Measurements from ENCODE around the gene SPATA18. TPM values are rescaled to one million over a fixed set of nuclear protein-coding genes. Genes with fewer than 3 reads are reported as not detected.
"Not testable (repeated sequence)": the region's sequence is repeated elsewhere in the genome, so short reads cannot be mapped to it uniquely, and the experiment has no call there.

Gene SPATA18
- total and polyA plus RNA-seq, 4 donors: 0.03 to 1.1 (median 0.40) TPM

DNA sequence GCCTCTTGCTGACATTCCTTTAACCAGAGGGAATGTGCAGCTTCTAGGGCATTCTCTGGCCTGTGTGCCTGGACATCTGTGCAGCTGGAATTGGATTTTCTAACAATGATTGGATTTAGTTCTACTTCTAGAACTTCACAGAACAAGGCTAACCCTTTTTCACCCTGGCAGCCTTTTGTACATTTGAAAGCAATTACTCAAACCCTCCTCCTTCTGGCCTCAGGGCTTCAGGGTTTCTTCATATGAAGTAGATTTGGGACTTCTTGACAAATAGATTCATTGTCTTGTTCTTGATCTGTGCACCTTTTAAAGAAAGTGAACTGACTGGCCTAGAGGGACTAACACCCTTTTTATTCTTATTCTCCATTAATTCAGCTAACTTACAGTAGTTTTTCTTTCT, 30.1 kb downstream of the SPATA18 start:
- Histone ChIP-seq H3K4me3 (ENCODE audit: low read depth in 1 of 3, low read length in 3 of 3) (no peak overlapping the region), H3K4me1 (ENCODE audit: control insufficient read depth in 4 of 4, insufficient read depth in 4 of 4, low read length in 3 of 4) (no peaks in the 10 kb centered on the region), H3K27me3 (ENCODE audit: control insufficient read depth in 4 of 4, insufficient read depth in 4 of 4, low read length in 3 of 4) (no peaks in the 10 kb centered on the region), H3K9me3 (ENCODE audit: control insufficient read depth in 4 of 4, low read length in 3 of 4) (no peaks in the 10 kb centered on the region), H3K9ac (ENCODE audit: low read depth in 1 of 2, low read length in 2 of 2) (no peak overlapping the region), H3K36me3 (ENCODE audit: control insufficient read depth in 4 of 4, insufficient read depth in 3 of 4, low read depth in 1 of 4, low read length in 3 of 4) (no peaks in the 10 kb centered on the region), H3K27ac (ENCODE audit: low read depth in 1 of 2, low read length in 2 of 2) (no peak overlapping the region)
- TF ChIP-seq, protein P1, sequence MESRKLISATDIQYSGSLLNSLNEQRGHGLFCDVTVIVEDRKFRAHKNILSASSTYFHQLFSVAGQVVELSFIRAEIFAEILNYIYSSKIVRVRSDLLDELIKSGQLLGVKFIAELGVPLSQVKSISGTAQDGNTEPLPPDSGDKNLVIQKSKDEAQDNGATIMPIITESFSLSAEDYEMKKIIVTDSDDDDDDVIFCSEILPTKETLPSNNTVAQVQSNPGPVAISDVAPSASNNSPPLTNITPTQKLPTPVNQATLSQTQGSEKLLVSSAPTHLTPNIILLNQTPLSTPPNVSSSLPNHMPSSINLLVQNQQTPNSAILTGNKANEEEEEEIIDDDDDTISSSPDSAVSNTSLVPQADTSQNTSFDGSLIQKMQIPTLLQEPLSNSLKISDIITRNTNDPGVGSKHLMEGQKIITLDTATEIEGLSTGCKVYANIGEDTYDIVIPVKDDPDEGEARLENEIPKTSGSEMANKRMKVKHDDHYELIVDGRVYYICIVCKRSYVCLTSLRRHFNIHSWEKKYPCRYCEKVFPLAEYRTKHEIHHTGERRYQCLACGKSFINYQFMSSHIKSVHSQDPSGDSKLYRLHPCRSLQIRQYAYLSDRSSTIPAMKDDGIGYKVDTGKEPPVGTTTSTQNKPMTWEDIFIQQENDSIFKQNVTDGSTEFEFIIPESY (IDR thresholded peaks at IDR 0.05): no peak
- DNase-seq (ENCODE audit: low spot score): no peak

DNA sequence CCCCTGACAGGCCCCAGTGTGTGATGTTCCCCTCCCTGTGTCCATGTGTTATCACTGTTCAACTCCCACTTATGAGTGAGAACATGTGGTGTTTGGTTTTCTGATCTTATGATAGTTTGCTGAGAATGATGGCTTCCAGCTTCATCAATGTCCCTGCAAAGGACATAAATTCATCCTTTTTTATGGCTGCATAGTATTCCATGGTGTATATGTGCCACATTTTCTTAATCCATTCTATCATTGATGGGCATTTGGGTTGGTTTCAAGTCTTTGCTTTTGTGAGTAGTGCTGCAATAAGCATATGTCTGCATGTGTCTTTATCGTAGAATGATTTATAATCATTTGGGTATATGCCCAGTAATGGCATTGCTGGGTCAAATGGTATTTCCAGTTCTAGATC, 35.3 kb downstream of the SPATA18 start:
- not testable (repeated sequence) for H3K9me3 ChIP-seq (ENCODE audit: control insufficient read depth in 4 of 4, low read length in 3 of 4); H3K4me3 ChIP-seq (ENCODE audit: low read depth in 1 of 3, low read length in 3 of 3); H3K27me3 ChIP-seq (ENCODE audit: control insufficient read depth in 4 of 4, insufficient read depth in 4 of 4, low read length in 3 of 4); DNase-seq (ENCODE audit: low spot score); H3K9ac ChIP-seq (ENCODE audit: low read depth in 1 of 2, low read length in 2 of 2); H3K4me1 ChIP-seq (ENCODE audit: control insufficient read depth in 4 of 4, insufficient read depth in 4 of 4, low read length in 3 of 4); H3K27ac ChIP-seq (ENCODE audit: low read depth in 1 of 2, low read length in 2 of 2); H3K36me3 ChIP-seq (ENCODE audit: control insufficient read depth in 4 of 4, insufficient read depth in 3 of 4, low read depth in 1 of 4, low read length in 3 of 4)
- WGBS: 96% methylated on average over 1 of the region's 1 CpG

DNA sequence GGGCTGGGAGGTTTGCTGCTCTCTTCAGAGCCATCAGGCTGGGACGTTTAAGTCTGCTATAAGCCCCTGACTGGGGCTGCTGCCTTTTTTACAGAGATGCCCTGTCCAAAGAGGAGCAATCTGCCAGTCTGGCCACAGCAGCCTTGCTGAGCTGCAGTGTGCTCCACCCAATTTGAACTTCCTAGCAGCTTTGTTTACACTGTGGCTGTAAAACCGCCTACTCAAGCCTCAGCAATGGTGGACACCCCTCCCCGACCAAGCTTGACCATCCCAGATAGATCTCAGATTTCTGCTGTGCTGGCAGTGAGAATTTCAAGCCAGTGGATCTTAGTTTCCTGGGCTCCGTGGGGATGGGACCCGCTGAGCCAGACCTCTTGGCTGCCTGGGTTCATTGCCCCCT, 40.7 kb downstream of the SPATA18 start:
- 61% methylated on average over 5 of the region's 5 CpGs for WGBS
- TF ChIP-seq NR2F2 (IDR thresholded peaks at IDR 0.05) (no peak), RAD21 (IDR thresholded peaks at IDR 0.05) (no peak), YY1 (IDR thresholded peaks at IDR 0.05) (no peak), HNF4G (IDR thresholded peaks at IDR 0.05) (no peak), FOXA1 (IDR thresholded peaks at IDR 0.05) (no peak)
- TF ChIP-seq, protein P2, sequence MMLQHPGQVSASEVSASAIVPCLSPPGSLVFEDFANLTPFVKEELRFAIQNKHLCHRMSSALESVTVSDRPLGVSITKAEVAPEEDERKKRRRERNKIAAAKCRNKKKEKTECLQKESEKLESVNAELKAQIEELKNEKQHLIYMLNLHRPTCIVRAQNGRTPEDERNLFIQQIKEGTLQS (IDR thresholded peaks at IDR 0.05): no peak
- no peaks in the 10 kb centered on the region for H3K4me1 ChIP-seq (ENCODE audit: control insufficient read depth in 4 of 4, insufficient read depth in 4 of 4, low read length in 3 of 4)
- H3K36me3 ChIP-seq (ENCODE audit: control insufficient read depth in 4 of 4, insufficient read depth in 3 of 4, low read depth in 1 of 4, low read length in 3 of 4): no peaks in the 10 kb centered on the region
- DNase-seq (ENCODE audit: low spot score): no peak
- H3K27ac ChIP-seq (ENCODE audit: low read depth in 1 of 2, low read length in 2 of 2): no peak overlapping the region
- no peak overlapping the region for H3K4me3 ChIP-seq (ENCODE audit: low read depth in 1 of 3, low read length in 3 of 3)
- H3K9ac ChIP-seq (ENCODE audit: low read depth in 1 of 2, low read length in 2 of 2): no peak overlapping the region
- H3K27me3 ChIP-seq (ENCODE audit: control insufficient read depth in 4 of 4, insufficient read depth in 4 of 4, low read length in 3 of 4): no peaks in the 10 kb centered on the region
- no peaks in the 10 kb centered on the region for H3K9me3 ChIP-seq (ENCODE audit: control insufficient read depth in 4 of 4, low read length in 3 of 4)

DNA sequence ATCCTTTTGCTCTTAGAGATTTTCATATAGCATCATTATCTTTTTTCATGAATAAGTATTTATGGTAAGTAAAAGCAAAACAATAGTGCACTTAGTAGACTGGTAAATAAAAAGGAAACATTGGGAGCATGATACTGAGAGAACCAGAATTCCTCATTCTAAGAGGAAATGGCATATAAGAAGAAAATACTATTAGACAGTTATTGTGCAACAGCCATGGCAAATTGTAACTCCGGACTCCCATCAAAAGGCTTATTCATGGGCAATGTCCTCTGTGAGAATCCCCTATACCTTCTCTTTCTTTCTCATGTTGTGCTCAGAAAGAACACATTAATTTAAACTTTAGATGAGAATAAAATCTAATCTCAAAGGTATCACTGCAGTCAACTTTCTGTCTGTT, 42.4 kb downstream of the SPATA18 start:
- Histone ChIP-seq H3K9me3 (ENCODE audit: control insufficient read depth in 4 of 4, low read length in 3 of 4) (no peaks in the 10 kb centered on the region), H3K4me3 (ENCODE audit: low read depth in 1 of 3, low read length in 3 of 3) (no peak overlapping the region), H3K4me1 (ENCODE audit: control insufficient read depth in 4 of 4, insufficient read depth in 4 of 4, low read length in 3 of 4) (no peaks in the 10 kb centered on the region), H3K27me3 (ENCODE audit: control insufficient read depth in 4 of 4, insufficient read depth in 4 of 4, low read length in 3 of 4) (no peaks in the 10 kb centered on the region), H3K9ac (ENCODE audit: low read depth in 1 of 2, low read length in 2 of 2) (no peak overlapping the region), H3K36me3 (ENCODE audit: control insufficient read depth in 4 of 4, insufficient read depth in 3 of 4, low read depth in 1 of 4, low read length in 3 of 4) (no peaks in the 10 kb centered on the region), H3K27ac (ENCODE audit: low read depth in 1 of 2, low read length in 2 of 2) (no peak overlapping the region)
- DNase-seq (ENCODE audit: low spot score): no peak
- WGBS: 90% methylated on average over 1 of the region's 1 CpG
- no peak for TF ChIP-seq FOXA1 (IDR thresholded peaks at IDR 0.05)
- TF ChIP-seq, protein P3, sequence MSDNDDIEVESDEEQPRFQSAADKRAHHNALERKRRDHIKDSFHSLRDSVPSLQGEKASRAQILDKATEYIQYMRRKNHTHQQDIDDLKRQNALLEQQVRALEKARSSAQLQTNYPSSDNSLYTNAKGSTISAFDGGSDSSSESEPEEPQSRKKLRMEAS (IDR thresholded peaks at IDR 0.05): no peak
- no peak for TF ChIP-seq GABPA (IDR thresholded peaks at IDR 0.05 in 1 of 2, conservative IDR thresholded peaks at IDR 0.05 in 1 of 2)
- no peak for TF ChIP-seq HNF4G (IDR thresholded peaks at IDR 0.05)
- no peak for TF ChIP-seq FOXA2 (IDR thresholded peaks at IDR 0.05)
- TF ChIP-seq JUND (IDR thresholded peaks at IDR 0.05): no peak
- TF ChIP-seq, protein P4, sequence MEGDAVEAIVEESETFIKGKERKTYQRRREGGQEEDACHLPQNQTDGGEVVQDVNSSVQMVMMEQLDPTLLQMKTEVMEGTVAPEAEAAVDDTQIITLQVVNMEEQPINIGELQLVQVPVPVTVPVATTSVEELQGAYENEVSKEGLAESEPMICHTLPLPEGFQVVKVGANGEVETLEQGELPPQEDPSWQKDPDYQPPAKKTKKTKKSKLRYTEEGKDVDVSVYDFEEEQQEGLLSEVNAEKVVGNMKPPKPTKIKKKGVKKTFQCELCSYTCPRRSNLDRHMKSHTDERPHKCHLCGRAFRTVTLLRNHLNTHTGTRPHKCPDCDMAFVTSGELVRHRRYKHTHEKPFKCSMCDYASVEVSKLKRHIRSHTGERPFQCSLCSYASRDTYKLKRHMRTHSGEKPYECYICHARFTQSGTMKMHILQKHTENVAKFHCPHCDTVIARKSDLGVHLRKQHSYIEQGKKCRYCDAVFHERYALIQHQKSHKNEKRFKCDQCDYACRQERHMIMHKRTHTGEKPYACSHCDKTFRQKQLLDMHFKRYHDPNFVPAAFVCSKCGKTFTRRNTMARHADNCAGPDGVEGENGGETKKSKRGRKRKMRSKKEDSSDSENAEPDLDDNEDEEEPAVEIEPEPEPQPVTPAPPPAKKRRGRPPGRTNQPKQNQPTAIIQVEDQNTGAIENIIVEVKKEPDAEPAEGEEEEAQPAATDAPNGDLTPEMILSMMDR (IDR thresholded peaks at IDR 0.05; ENCODE audit: low read depth, low read length, missing input control): no peak
- TF ChIP-seq TAF1 (conservative IDR thresholded peaks at IDR 0.05): no peak
- TF ChIP-seq, protein P2 (IDR thresholded peaks at IDR 0.05): no peak
- TF ChIP-seq SP1 (IDR thresholded peaks at IDR 0.05): no peak
- TF ChIP-seq, protein P1 (IDR thresholded peaks at IDR 0.05): no peak
- no peak for TF ChIP-seq NR2F2 (IDR thresholded peaks at IDR 0.05)
- TF ChIP-seq RXRA (IDR thresholded peaks at IDR 0.05): no peak
- TF ChIP-seq YY1 (IDR thresholded peaks at IDR 0.05): no peak
- no peak for TF ChIP-seq RAD21 (IDR thresholded peaks at IDR 0.05)
- TF ChIP-seq HNF4A (conservative IDR thresholded peaks at IDR 0.05): no peak
